ENCODE measurements around the gene RRP1B. TPM values are rescaled to one million over a fixed set of nuclear protein-coding genes. Genes with fewer than 3 reads are reported as not detected.

The RRP1B gene
- polyA plus RNA-seq, 2 of the 4 experiments (the other 2 are of a cell fraction) = 32.5 TPM

DNA sequence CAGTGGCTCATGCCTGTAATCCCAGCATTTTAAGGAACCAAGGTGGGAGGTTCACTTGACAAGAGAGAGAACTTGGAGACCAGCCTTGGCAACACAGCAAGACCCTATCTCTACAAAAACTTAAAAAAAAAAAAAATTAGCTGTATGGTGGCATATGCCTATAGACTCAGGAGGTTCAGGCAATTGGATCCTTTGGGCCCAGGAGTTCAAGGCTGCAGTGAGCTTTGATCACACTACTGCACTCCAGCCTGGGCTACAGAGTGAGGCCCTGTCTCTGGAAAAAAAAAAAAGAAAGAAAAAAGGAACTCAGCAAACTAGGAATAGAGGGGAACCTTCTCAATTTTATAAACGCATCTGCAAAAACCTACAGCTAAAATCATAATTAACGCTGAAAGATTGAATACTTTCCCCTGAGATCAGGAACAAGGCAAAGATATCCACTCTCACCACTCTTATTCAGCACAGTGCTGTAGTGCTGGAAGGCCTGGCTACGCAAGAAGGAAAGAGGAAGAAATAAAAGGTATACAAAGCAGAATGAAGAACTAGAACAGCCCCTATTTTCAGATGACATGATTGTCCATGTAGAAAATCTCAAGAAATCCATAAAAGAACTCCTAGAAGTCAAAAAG, 21.7 kb upstream of the RRP1B start:
- 86% methylated on average over 3 of the region's 3 CpGs for WGBS (ENCODE audit: missing lambda C conversion rate)
- DNase-seq (ENCODE audit: low read depth in 1 of 2, low spot score in 1 of 2) (no peak), ATAC-seq (no peak), FAIRE-seq (no peak)
- peaks cover 22% of the 10 kb centered on the region for H3K4me1 ChIP-seq
- no peaks in the 10 kb centered on the region for H3K9me3 ChIP-seq
- ChIA-PET POLR2A (no interaction called here), CTCF (no interaction called here)
- TF ChIP-seq FOXS1 (CRISPR knock-in tag; IDR thresholded peaks at IDR 0.05) (no peak), RNF2 (IDR thresholded peaks at IDR 0.05; ENCODE audit: borderline replicate concordance, low read depth) (no peak), KDM5A (IDR thresholded peaks at IDR 0.05) (no peak), ZSCAN20 (CRISPR knock-in tag; IDR thresholded peaks at IDR 0.05) (no peak), HOXB13 (CRISPR knock-in tag; IDR thresholded peaks at IDR 0.05; ENCODE audit: low read depth) (no peak), ZC3H11A (IDR thresholded peaks at IDR 0.05) (no peak), HOXA7 (CRISPR knock-in tag; IDR thresholded peaks at IDR 0.05) (no peak), SREBF2 (IDR thresholded peaks at IDR 0.05) (no peak), CHD2 (IDR thresholded peaks at IDR 0.05; ENCODE audit: low read length, partially characterized antibody) (no peak), ZFP36 (IDR thresholded peaks at IDR 0.05; ENCODE audit: borderline replicate concordance, partially characterized antibody) (no peak), EP300 (IDR thresholded peaks at IDR 0.05) (no peak), NFE2L2 (conservative IDR thresholded peaks at IDR 0.05; ENCODE audit: low read length) (no peak)
- TF ChIP-seq, protein P1, sequence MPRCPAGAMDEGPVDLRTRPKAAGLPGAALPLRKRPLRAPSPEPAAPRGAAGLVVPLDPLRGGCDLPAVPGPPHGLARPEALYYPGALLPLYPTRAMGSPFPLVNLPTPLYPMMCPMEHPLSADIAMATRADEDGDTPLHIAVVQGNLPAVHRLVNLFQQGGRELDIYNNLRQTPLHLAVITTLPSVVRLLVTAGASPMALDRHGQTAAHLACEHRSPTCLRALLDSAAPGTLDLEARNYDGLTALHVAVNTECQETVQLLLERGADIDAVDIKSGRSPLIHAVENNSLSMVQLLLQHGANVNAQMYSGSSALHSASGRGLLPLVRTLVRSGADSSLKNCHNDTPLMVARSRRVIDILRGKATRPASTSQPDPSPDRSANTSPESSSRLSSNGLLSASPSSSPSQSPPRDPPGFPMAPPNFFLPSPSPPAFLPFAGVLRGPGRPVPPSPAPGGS (IDR thresholded peaks at IDR 0.05) = no peak
- TF ChIP-seq, protein P2, sequence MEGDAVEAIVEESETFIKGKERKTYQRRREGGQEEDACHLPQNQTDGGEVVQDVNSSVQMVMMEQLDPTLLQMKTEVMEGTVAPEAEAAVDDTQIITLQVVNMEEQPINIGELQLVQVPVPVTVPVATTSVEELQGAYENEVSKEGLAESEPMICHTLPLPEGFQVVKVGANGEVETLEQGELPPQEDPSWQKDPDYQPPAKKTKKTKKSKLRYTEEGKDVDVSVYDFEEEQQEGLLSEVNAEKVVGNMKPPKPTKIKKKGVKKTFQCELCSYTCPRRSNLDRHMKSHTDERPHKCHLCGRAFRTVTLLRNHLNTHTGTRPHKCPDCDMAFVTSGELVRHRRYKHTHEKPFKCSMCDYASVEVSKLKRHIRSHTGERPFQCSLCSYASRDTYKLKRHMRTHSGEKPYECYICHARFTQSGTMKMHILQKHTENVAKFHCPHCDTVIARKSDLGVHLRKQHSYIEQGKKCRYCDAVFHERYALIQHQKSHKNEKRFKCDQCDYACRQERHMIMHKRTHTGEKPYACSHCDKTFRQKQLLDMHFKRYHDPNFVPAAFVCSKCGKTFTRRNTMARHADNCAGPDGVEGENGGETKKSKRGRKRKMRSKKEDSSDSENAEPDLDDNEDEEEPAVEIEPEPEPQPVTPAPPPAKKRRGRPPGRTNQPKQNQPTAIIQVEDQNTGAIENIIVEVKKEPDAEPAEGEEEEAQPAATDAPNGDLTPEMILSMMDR (IDR thresholded peaks at IDR 0.05) = no peak
- TF ChIP-seq, protein P3, sequence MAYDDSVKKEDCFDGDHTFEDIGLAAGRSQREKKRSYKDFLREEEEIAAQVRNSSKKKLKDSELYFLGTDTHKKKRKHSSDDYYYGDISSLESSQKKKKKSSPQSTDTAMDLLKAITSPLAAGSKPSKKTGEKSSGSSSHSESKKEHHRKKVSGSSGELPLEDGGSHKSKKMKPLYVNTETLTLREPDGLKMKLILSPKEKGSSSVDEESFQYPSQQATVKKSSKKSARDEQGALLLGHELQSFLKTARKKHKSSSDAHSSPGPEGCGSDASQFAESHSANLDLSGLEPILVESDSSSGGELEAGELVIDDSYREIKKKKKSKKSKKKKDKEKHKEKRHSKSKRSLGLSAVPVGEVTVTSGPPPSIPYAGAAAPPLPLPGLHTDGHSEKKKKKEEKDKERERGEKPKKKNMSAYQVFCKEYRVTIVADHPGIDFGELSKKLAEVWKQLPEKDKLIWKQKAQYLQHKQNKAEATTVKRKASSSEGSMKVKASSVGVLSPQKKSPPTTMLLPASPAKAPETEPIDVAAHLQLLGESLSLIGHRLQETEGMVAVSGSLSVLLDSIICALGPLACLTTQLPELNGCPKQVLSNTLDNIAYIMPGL (CRISPR knock-in tag; IDR thresholded peaks at IDR 0.05; ENCODE audit: borderline replicate concordance) = no peak
- TF ChIP-seq, protein P4, sequence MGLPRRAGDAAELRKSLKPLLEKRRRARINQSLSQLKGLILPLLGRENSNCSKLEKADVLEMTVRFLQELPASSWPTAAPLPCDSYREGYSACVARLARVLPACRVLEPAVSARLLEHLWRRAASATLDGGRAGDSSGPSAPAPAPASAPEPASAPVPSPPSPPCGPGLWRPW (IDR thresholded peaks at IDR 0.05) = no peak
- TF ChIP-seq, protein P5, sequence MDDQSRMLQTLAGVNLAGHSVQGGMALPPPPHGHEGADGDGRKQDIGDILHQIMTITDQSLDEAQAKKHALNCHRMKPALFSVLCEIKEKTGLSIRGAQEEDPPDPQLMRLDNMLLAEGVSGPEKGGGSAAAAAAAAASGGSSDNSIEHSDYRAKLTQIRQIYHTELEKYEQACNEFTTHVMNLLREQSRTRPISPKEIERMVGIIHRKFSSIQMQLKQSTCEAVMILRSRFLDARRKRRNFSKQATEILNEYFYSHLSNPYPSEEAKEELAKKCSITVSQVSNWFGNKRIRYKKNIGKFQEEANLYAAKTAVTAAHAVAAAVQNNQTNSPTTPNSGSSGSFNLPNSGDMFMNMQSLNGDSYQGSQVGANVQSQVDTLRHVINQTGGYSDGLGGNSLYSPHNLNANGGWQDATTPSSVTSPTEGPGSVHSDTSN (IDR thresholded peaks at IDR 0.05) = no peak
- TF ChIP-seq, protein P6, sequence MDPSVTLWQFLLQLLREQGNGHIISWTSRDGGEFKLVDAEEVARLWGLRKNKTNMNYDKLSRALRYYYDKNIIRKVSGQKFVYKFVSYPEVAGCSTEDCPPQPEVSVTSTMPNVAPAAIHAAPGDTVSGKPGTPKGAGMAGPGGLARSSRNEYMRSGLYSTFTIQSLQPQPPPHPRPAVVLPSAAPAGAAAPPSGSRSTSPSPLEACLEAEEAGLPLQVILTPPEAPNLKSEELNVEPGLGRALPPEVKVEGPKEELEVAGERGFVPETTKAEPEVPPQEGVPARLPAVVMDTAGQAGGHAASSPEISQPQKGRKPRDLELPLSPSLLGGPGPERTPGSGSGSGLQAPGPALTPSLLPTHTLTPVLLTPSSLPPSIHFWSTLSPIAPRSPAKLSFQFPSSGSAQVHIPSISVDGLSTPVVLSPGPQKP (IDR thresholded peaks at IDR 0.05; ENCODE audit: low read depth, low read length) = no peak
- no peak overlapping the region for H3K4me3 ChIP-seq
- peak overlapping the region; percentile 66 to 98 for H3K27ac ChIP-seq
- H3K4me2 ChIP-seq = no peak overlapping the region
